ENCODE results near the gene E2F8. TPM values are rescaled to one million over a fixed set of nuclear protein-coding genes. Genes with fewer than 3 reads are reported as not detected.
A peak's percentile ranks its signal among the peaks of the same experiment; 100 is the strongest.

The E2F8 gene
- total and polyA plus RNA-seq, 9 of the 15 experiments (the other 6 are each of a cell fraction or from before 2014, with no cell fraction given) = 6.9 to 23.6 (median 12.1) TPM

GRCh38 chr11:19201737-19202605 is 38.8 kb downstream of the E2F8 start, which contains the start of gene CSRP3:
Gene CSRP3 (minus strand): TSS chr11:19201983. CDS start chr11:19192448, 9,535 bp downstream.
- Histone ChIP-seq H3K4me3 (no peak within 1 kb of the TSS), H3K9ac (ENCODE audit: insufficient read depth in 1 of 2, low read depth in 2 of 2, low read length in 2 of 2) (peak within 1 kb of the TSS in 1 of 2 experiments; percentile 4; a peak in 1 of 4 replicates), H4K20me1 (replicated peaks; ENCODE audit: control insufficient read depth, insufficient read depth, low read length) (no peaks in the 10 kb centered on the region), H3K9me3 (replicated peaks; ENCODE audit: control insufficient read depth, insufficient read depth, low read depth, low read length) (no peaks in the 10 kb centered on the region), H3K36me3 (ENCODE audit: control insufficient read depth, insufficient read depth, low read length) (no peaks in the 10 kb centered on the region), H3K9me1 (ENCODE audit: control insufficient read depth, insufficient read depth, low read length) (no peaks in the 10 kb centered on the region), H3K27me3 (ENCODE audit: control insufficient read depth in 2 of 2, insufficient read depth in 2 of 2, low read length in 2 of 2) (peaks cover 17 to 21% of the 10 kb centered on the region in 2 experiments; a peak in 4 of 5 replicates), H3K27ac (ENCODE audit: extremely low read depth, low read depth, low read length) (no peak within 1 kb of the TSS), H3K4me1 (replicated peaks in 1 of 2; ENCODE audit: control insufficient read depth in 2 of 2, insufficient read depth in 2 of 2, low read length in 2 of 2) (no peaks in the 10 kb centered on the region; a peak in 1 of 5 replicates), H3K4me2 (ENCODE audit: insufficient read depth, low read length) (no peak within 1 kb of the TSS), H3K79me2 (ENCODE audit: control insufficient read depth, insufficient read depth, low read length) (no peaks in the 10 kb centered on the region), H2AFZ (ENCODE audit: low read depth, low read length) (no peak within 1 kb of the TSS)
- 5% methylated on average over 7 of the region's 7 CpGs for WGBS (ENCODE audit: insufficient coverage, low coverage, missing lambda C conversion rate)
- BruUV-seq (replicated peaks) = no TSS peak
- in situ Hi-C loops (cut with MboI) = no loop called here
- FAIRE-seq (no peak), ATAC-seq (no peak; the same call in 2 of the 3 replicates), DNase-seq (ENCODE audit: extremely low read depth in 1 of 4, low spot score in 3 of 4) (no peak)
- intact Hi-C loops (cut with micrococcal nuclease) = no loop called here
- peak; percentile 35 for TF ChIP-seq FOSL1 (tag; conservative IDR thresholded peaks at IDR 0.05)
- no peak for TF ChIP-seq FIP1L1 (IDR thresholded peaks at IDR 0.05; ENCODE audit: low read depth, low read length, poor library complexity, severe bottlenecking)
- ChIA-PET POLR2A (interaction anchor here (1.1 kb wide), 1 partner anchor 8 kb away, joined by 3 read pairs; no protein-coding TSS in a partner anchor), CTCF (ENCODE audit: low intra/inter-chr PET ratio) (no interaction called here)

All from K562 (cell line).